Adrenal gland (tissue), 12 donors: ENCODE data around the gene MAPK7. TPM values are rescaled to one million over a fixed set of nuclear protein-coding genes. Genes with fewer than 3 reads are reported as not detected.
A peak's percentile ranks its signal among the peaks of the same experiment; 100 is the strongest.

ENCODE experiments used
- DNase-seq, 7 donors: peaks; one replicate each; pipeline ENCODE4 v3.0.0-alpha.2; 2019 to 2020
- H3K27ac ChIP-seq, 5 donors: fragments of 200-600 bp; sonication (generic) in 4 of 5; 1 replicate in 3 of 5; 2 replicates in 2 of 5; pipeline versions ENCODE4 v1.5.1 to v1.8.0; 2016 to 2020; ENCODE audit warnings: mild to moderate bottlenecking in 1 of 5
- H3K27me3 ChIP-seq: fragments of 200-600 bp; 2 replicates; pipeline ENCODE4 v1.8.0; 2021
- H3K36me3 ChIP-seq, 2 donors: fragments of 200-600 bp; replicated peaks in 1 of 2; 1 replicate in 1 of 2; 2 replicates in 1 of 2; pipeline versions ENCODE4 v1.5.1 to v1.8.0; 2018 to 2022
- H3K4me1 ChIP-seq, 2 donors: fragments of 200-600 bp; replicated peaks in 1 of 2; 1 replicate in 1 of 2; 2 replicates in 1 of 2; pipeline versions ENCODE4 v1.5.1 to v1.8.0; 2018 to 2021
- H3K4me3 ChIP-seq, 4 donors: fragments of 200-600 bp; sonication (generic) in 3 of 4; one replicate each; pipeline ENCODE4 v1.5.1; 2016 to 2018
- H3K9me3 ChIP-seq, 3 donors: fragments of 200-600 bp; sonication (generic) in 1 of 3; replicated peaks in 1 of 3; 1 replicate in 2 of 3; 2 replicates in 1 of 3; pipeline versions ENCODE4 v1.5.1 to v1.8.0; 2016 to 2021
- POLR2A ChIP-seq, 2 donors: fragments of 450-650 bp; IDR thresholded peaks; one replicate each; pipeline ENCODE4 v1.6.1; 2017; ENCODE audit warnings: antibody characterized with exemption in 2 of 2, mild to moderate bottlenecking in 2 of 2, moderate library complexity in 1 of 2
- WGBS, 4 donors: extraction: QIAGEN DNeasy Blood & Tissue Kit in 2 of 4; methylation state at CpG; one replicate each; pipeline versions ENCODE4 v1.1.5 to v1.1.7; 2013 to 2017; 5-methylcytosine and 5-hydroxymethylcytosine counted together
- intact Hi-C, 2 donors: fragments of 100-400 bp; cut with DNase I; formaldehyde crosslinking; loops; one replicate each; pipeline versions ENCODE4 v1.14.1 to v1.15.0; 2022 to 2023
- polyA plus RNA-seq, 3 donors: library from polyadenylated mRNA; stranded (reverse); fragments of 200-250 nt in 2 of 3; fragments of 350-450 nt in 1 of 3; fragmentation: Illumina TruSeq in 1 of 3; extraction: RNeasy Lipid Tissue Mini Kit (QIAGEN cat#74804) in 1 of 3; gene quantifications; one replicate each; pipeline ENCODE4 v1.2.3, GENCODE V29; 2013 to 2014
- total RNA-seq, 9 donors: library from RNA; depleted of rRNA in 4 of 9; stranded (reverse); fragments of >200 nt in 4 of 9; fragments of 120-200 nt in 1 of 9; fragmentation: NEBNext Ultra II Directional in 1 of 9; extraction: Animal tissue kit (Norgen Biotek cat#: 25700) in 1 of 9; gene quantifications; one replicate each; pipeline versions ENCODE4 v1.1.0 to v1.2.4, GENCODE V29; 2013 to 2023
- TF ChIP-seq, protein P1 (sequence below), 6 experiments: fragments of 450-650 bp in 4 of 6; fragments of 200-600 bp in 2 of 6; sonication (generic) in 1 of 6; IDR thresholded peaks; 1 replicate in 5 of 6; 2 replicates in 1 of 6; pipeline versions ENCODE4 v1.5.1 to v1.8.0; 2016 to 2021; ENCODE audit warnings: antibody characterized with exemption in 6 of 6, mild to moderate bottlenecking in 2 of 6, moderate library complexity in 1 of 6
- donor health status: healthy with polysubstance abuse.
- donor health status: Bipolar disorder and iron deficiency.
- donor health status: DM: yes; HTN: yes; CAD: no.
- donor health status: DM: no; HTN: no; CAD: no.
- donor health status: DM: no; HTN: no; CAD: no.
- donor health status: DM: yes; HTN: yes; CAD: no.

Gene MAPK7
- total and polyA plus RNA-seq, 12 donors = 7.6 to 223 (median 44.6) TPM

DNA sequence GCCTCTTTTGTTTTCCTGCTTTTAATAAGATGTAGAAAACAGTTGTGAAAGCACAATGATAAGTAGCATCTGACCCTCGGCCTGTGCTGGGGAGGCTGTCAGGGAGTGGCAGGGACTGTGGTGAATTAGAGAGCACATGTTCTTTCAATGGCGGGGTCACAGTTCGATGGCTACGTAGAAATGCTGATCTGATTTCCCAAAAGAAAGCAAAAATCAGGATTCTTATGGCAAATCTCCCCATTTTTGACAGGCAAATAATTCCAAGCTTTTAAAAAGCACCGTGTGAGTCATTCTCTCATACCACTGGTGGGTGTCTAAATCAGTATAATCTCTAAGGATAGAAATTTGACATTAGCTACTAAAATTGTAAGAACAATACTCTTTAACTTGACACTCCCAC lies 4.2 kb upstream of the MAPK7 start:
- peaks cover 4 to 19% of the 10 kb centered on the region in 2 donors for H3K4me1 ChIP-seq
- intact Hi-C loops = no loop called here
- DNase-seq = peak in 2 of 7 donors; percentile 38 to 54
- H3K27ac ChIP-seq = peak overlapping the region in 1 of 5 donors; percentile 47
- H3K27me3 ChIP-seq = no peaks in the 10 kb centered on the region
- no peaks in the 10 kb centered on the region for H3K36me3 ChIP-seq
- 75 to 87% (median 82%) methylated on average over 5 of the region's 5 CpGs for WGBS, 4 donors
- no peaks in the 10 kb centered on the region for H3K9me3 ChIP-seq
- TF ChIP-seq POLR2A (IDR thresholded peaks at IDR 0.05) = no peak
- TF ChIP-seq, protein P1, sequence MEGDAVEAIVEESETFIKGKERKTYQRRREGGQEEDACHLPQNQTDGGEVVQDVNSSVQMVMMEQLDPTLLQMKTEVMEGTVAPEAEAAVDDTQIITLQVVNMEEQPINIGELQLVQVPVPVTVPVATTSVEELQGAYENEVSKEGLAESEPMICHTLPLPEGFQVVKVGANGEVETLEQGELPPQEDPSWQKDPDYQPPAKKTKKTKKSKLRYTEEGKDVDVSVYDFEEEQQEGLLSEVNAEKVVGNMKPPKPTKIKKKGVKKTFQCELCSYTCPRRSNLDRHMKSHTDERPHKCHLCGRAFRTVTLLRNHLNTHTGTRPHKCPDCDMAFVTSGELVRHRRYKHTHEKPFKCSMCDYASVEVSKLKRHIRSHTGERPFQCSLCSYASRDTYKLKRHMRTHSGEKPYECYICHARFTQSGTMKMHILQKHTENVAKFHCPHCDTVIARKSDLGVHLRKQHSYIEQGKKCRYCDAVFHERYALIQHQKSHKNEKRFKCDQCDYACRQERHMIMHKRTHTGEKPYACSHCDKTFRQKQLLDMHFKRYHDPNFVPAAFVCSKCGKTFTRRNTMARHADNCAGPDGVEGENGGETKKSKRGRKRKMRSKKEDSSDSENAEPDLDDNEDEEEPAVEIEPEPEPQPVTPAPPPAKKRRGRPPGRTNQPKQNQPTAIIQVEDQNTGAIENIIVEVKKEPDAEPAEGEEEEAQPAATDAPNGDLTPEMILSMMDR (IDR thresholded peaks at IDR 0.05) = no peak
- no peak overlapping the region for H3K4me3 ChIP-seq

DNA sequence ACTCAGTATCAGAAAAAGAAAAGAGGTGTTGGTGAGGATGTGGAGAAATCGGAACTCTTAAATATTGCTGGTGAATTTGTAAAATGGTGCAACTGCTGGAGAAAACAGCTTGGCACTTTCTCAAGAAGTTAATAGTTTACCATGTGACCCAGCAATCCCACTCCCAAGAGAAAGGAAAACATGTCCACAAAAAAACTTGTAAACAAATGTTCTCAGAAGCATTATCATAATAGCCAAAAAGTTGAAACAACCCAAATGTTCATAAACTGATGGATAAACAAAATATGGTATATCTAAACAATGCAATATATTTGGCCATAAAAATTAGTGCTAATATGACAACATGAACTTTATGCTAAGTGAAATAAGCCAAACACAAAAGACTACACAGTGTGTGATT lies 2.6 kb upstream of the MAPK7 start:
- Histone ChIP-seq H3K27me3 (no peaks in the 10 kb centered on the region), H3K4me3 (no peak overlapping the region), H3K4me1 (peaks cover 9 to 24% of the 10 kb centered on the region in 2 donors), H3K36me3 (peaks cover 0 to 14% of the 10 kb centered on the region in 2 donors), H3K27ac (no peak overlapping the region), H3K9me3 (no peaks in the 10 kb centered on the region)
- WGBS, 4 donors = 94 to 97% (median 95%) methylated on average over 1 of the region's 1 CpG
- intact Hi-C loops = no loop called here
- DNase-seq = no peak
- TF ChIP-seq, protein P1 (IDR thresholded peaks at IDR 0.05) = no peak
- no peak for TF ChIP-seq POLR2A (IDR thresholded peaks at IDR 0.05)

DNA sequence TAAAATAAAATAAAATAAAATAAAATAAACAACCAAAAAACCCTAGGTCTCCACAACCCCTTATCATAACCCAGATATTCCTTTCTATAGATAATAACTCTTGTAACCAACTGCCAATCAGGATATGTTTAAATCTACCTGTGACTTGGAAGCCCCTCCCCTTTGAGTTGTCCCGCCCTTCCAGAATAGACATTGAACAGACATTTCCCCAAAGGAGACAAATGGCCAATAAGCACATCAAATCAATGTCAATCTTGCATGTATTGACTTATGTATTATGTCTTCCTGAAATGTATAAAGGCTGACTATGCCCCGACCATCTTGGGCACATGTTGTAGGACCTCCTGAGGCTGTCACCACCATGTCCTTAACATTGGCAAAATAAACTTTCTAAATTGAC lies 1.5 kb upstream of the MAPK7 start:
- H3K36me3 ChIP-seq = peaks cover 0 to 25% of the 10 kb centered on the region in 2 donors
- TF ChIP-seq, protein P1 (IDR thresholded peaks at IDR 0.05) = no peak
- no peak for TF ChIP-seq POLR2A (IDR thresholded peaks at IDR 0.05)
- H3K9me3 ChIP-seq = no peaks in the 10 kb centered on the region
- DNase-seq = peak in 4 of 7 donors; percentile 5 to 48 (median 16)
- intact Hi-C loops = no loop called here
- 37 to 49% (median 46%) methylated on average over 2 of the region's 2 CpGs for WGBS, 4 donors
- peak overlapping the region; percentile 91 to 99 (median 98) for H3K27ac ChIP-seq
- peak overlapping the region in 2 of 4 donors; percentile 59 to 82 for H3K4me3 ChIP-seq
- H3K4me1 ChIP-seq = peaks cover 9 to 18% of the 10 kb centered on the region in 2 donors
- H3K27me3 ChIP-seq = no peaks in the 10 kb centered on the region

DNA sequence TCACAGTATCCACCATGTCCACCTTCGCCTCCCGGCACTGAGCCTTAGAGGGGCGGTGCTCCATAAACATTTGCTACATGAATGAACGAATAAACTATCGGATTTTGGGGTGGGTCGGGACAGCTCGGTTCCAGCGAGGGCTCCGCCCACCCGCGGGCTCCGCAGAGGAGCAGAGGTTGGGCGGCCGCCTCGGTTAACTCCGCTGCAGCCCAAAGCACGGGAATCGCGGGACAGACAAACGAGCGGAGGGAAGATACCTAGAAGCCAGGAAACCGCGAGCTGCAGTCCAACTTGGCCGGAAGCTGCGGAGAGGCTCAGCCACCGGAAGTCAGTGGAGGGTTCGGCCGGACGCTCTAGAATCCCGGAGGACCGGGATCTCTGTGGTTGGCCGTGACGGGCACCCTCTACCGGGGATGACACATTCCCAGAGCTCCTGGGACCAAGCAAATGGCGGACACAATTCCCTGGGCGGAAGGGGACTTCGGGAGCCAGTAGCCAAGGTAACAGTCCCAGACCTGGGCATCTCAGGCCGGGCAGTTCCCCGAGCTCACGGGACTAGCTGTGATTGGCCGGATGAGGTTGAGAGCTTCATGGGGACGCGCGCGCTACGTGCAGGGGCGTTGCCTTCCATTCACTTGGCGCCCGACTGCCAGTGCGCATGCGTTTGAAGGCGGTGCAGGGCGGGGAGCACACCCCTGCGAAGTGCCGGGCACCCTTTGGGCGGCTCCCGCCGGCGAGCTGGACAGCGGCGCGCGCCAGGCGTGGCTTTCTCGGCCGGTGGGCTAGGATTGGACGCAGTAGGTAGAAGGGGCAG lies 489 bp upstream of the MAPK7 start:
- Histone ChIP-seq H3K27me3 (no peaks in the 10 kb centered on the region), H3K4me1 (peaks cover 9 to 18% of the 10 kb centered on the region in 2 donors), H3K4me3 (peak overlapping the region; percentile 29 to 98 (median 70)), H3K36me3 (peaks cover 0 to 35% of the 10 kb centered on the region in 2 donors), H3K27ac (peak overlapping the region; percentile 91 to 99 (median 98)), H3K9me3 (no peaks in the 10 kb centered on the region)
- peak; percentile 98 to 99 (median 99) for DNase-seq
- 0 to 1% (median 0%) methylated on average over 15 to 67 of the region's 67 CpGs for WGBS, 4 donors
- TF ChIP-seq POLR2A (IDR thresholded peaks at IDR 0.05) = peak; percentile 46 to 87
- TF ChIP-seq, protein P1 (IDR thresholded peaks at IDR 0.05) = no peak
- intact Hi-C loops = no loop called here
